ENCODE data around the gene ARHGAP8.
"Not testable (repeated sequence)": the region's sequence is repeated elsewhere in the genome, so short reads cannot be mapped to it uniquely, and the experiment has no call there.

The ARHGAP8 gene

GRCh38 chr22:44838316-44839016 is 86.1 kb downstream of the ARHGAP8 start:
- no peak for DNase-seq

- no peak for DNase-seq
These were observed 86.7 kb downstream of the ARHGAP8 start for GRCh38 chr22:44839061-44839460.

GRCh38 chr22:44839721-44840120 is 87.3 kb downstream of the ARHGAP8 start:
- no peak for DNase-seq

- DNase-seq, result no peak
These were observed 88.4 kb downstream of the ARHGAP8 start for GRCh38 chr22:44840611-44841322.

GRCh38 chr22:44842417-44842816 is 90.0 kb downstream of the ARHGAP8 start:
- no peak for DNase-seq

- no peak for DNase-seq
These were observed 92.8 kb downstream of the ARHGAP8 start for GRCh38 chr22:44845191-44845590.

- no peak for DNase-seq
These were observed 93.7 kb downstream of the ARHGAP8 start for GRCh38 chr22:44845796-44846720.

GRCh38 chr22:44846726-44847275 is 94.4 kb downstream of the ARHGAP8 start:
- DNase-seq, result no peak

- no peak for DNase-seq
These were observed 95.0 kb downstream of the ARHGAP8 start for GRCh38 chr22:44847380-44847779.

- no peak for DNase-seq
These were observed 95.5 kb downstream of the ARHGAP8 start for GRCh38 chr22:44847892-44848291.

GRCh38 chr22:44848296-44848741 is 95.9 kb downstream of the ARHGAP8 start:
- DNase-seq, result no peak

- no peak for DNase-seq
These were observed 96.5 kb downstream of the ARHGAP8 start for GRCh38 chr22:44848791-44849420.

GRCh38 chr22:44850946-44851345 is 98.6 kb downstream of the ARHGAP8 start:
- DNase-seq, result no peak

GRCh38 chr22:44854641-44855040 is 102.3 kb downstream of the ARHGAP8 start:
- not testable (repeated sequence) for DNase-seq

- DNase-seq, result no peak
These were observed 103.5 kb downstream of the ARHGAP8 start for GRCh38 chr22:44855855-44856254.

- DNase-seq, result not testable (repeated sequence)
These were observed 106.4 kb downstream of the ARHGAP8 start for GRCh38 chr22:44858819-44859218.

- no peak for DNase-seq
These were observed 107.3 kb downstream of the ARHGAP8 start for GRCh38 chr22:44859641-44860040.

GRCh38 chr22:44860311-44860710 is 107.9 kb downstream of the ARHGAP8 start:
- DNase-seq, result no peak

GRCh38 chr22:44861245-44861644 is 108.9 kb downstream of the ARHGAP8 start:
- DNase-seq, result no peak

- DNase-seq, result no peak
These were observed 109.9 kb downstream of the ARHGAP8 start for GRCh38 chr22:44862281-44862680.

GRCh38 chr22:44862981-44863860 is 110.8 kb downstream of the ARHGAP8 start:
- DNase-seq, result no peak

Measured in cortex of kidney (tissue), 1 donor.